OCI-LY3 (cell line): Measurements from ENCODE around the gene AP2M1.
"Not testable (repeated sequence)": the region's sequence is repeated elsewhere in the genome, so short reads cannot be mapped to it uniquely, and the experiment has no call there.

Experiments
- CTCF ChIP-seq: fragments of 200-600, 300-600 bp; sonication (generic); IDR thresholded peaks from 2 replicates; pipeline ENCODE4 v1.5.1; 2014; ENCODE audit warnings: antibody characterized with exemption, low read length, low read depth
- EZH2phosphoT487 ChIP-seq: fragments of 200-600 bp; shearing (Covaris generic); IDR thresholded peaks from 2 replicates; pipeline ENCODE4 v1.6.1; 2018; ENCODE audit warnings: antibody characterized with exemption, mixed run types, low read depth

- TF ChIP-seq CTCF, EZH2phosphoT487: not testable (repeated sequence)
Measured at GRCh38 chr3:184149770-184150169, 24.9 kb upstream of the AP2M1 start.
